HCT116 (cell line): ENCODE measurements around the gene GPD1L. TPM values are rescaled to one million over a fixed set of nuclear protein-coding genes. Genes with fewer than 3 reads are reported as not detected.

Source experiments
- ATAC-seq: fragments of 200-7000 bp; cut with Tn5 transposase; 2 replicates; pipeline ENCODE4 v1.9.1; 2020; ENCODE audit warnings: mild to moderate bottlenecking, moderate library complexity
- BruUV-seq: library from RNA; stranded (reverse); fragments of 400-500 nt; replicated peaks from 2 replicates; lab custom pipeline; 2021; lab: Mats Ljungman, UMichigan
- CTCF ChIA-PET: fragments of 300-600 bp; sonication (Branson Sonifier 250); formaldehyde crosslinking; loops from one replicate; lab custom pipeline; 2021; ENCODE audit warnings: antibody characterized with exemption; lab: Charles Lee
- POLR2A ChIA-PET: fragments of 300-600, 350-600 bp; sonication (Branson Sonifier 250); formaldehyde crosslinking; loops from one replicate; lab custom pipeline; 2021; ENCODE audit warnings: antibody characterized with exemption; lab: Charles Lee
- RAD21 ChIA-PET, 2 experiments: fragments of 300-600 bp; sonication (Branson Sonifier 250); formaldehyde crosslinking; loops; one replicate each; lab custom pipeline; 2023; ENCODE audit warnings: low total read pairs in 2 of 2; ENCODE audit not compliant: uncharacterized antibody in 2 of 2, unreplicated experiment in 2 of 2, low non-redundant PET in 1 of 2; lab: Charles Lee
- DNase-seq: peaks from one replicate; pipeline ENCODE4 v3.0.0-alpha.2; 2010; ENCODE audit warnings: low read depth, low spot score
- H2AFZ ChIP-seq: fragments of 200-600 bp; shearing (Covaris generic), sonication (generic); 2 replicates; pipeline ENCODE4 v1.6.1; 2017; ENCODE audit warnings: low read depth, mixed run types, mixed read lengths, antibody characterized with exemption, low read length; ENCODE audit not compliant: poor library complexity, severe bottlenecking
- H3K27ac ChIP-seq: 2 replicates; pipeline ENCODE4 v1.5.1; 2012; ENCODE audit warnings: low read depth, low read length
- H3K27me3 ChIP-seq: fragments of 200-600 bp; sonication (generic); 2 replicates; pipeline ENCODE4 v1.6.1; 2016; ENCODE audit warnings: mixed run types, low read length, mixed read lengths; ENCODE audit not compliant: insufficient read depth
- H3K36me3 ChIP-seq, 2 experiments: fragments of 200-500 bp in 1 of 2; fragments of 200-600 bp in 1 of 2; sonication (Bioruptor generic) in 1 of 2; sonication (generic) in 1 of 2; 2 replicates each; pipeline versions ENCODE4 v1.5.1 to v1.6.1; 2014 to 2016; ENCODE audit warnings: low read length in 2 of 2, inconsistent platforms in 1 of 2, mixed read lengths in 1 of 2, mixed run types in 1 of 2; ENCODE audit not compliant: insufficient read depth in 2 of 2, control insufficient read depth in 1 of 2
- H3K4me1 ChIP-seq, 2 experiments: fragments of 200-600 bp in 1 of 2; sonication (generic) in 1 of 2; 2 replicates each; pipeline versions ENCODE4 v1.5.1 to v1.6.1; 2012 to 2017; ENCODE audit warnings: low read length in 2 of 2, inconsistent platforms in 1 of 2, mild to moderate bottlenecking in 1 of 2, mixed read lengths in 1 of 2, mixed run types in 1 of 2, moderate library complexity in 1 of 2; ENCODE audit not compliant: insufficient read depth in 2 of 2, control insufficient read depth in 1 of 2
- H3K4me2 ChIP-seq: fragments of 200-600 bp; sonication (generic); 2 replicates; pipeline ENCODE4 v1.6.1; 2017; ENCODE audit warnings: mixed run types, low read length, mixed read lengths
- H3K4me3 ChIP-seq, 2 experiments: fragments of 200-600 bp in 1 of 2; sonication (generic) in 1 of 2; replicated peaks in 1 of 2; 2 replicates each; pipeline ENCODE4 v1.5.1; 2011 to 2016; ENCODE audit warnings: low read length in 2 of 2, control low read depth in 1 of 2, low read depth in 1 of 2, mild to moderate bottlenecking in 1 of 2, mixed read lengths in 1 of 2, mixed run types in 1 of 2
- H3K79me2 ChIP-seq: fragments of 200-600 bp; sonication (generic); 2 replicates; pipeline ENCODE4 v1.6.1; 2017; ENCODE audit warnings: mild to moderate bottlenecking, mixed run types, low read length, moderate library complexity, mixed read lengths; ENCODE audit not compliant: insufficient read depth
- H3K9ac ChIP-seq: fragments of 200-600 bp; sonication (generic); 2 replicates; pipeline ENCODE4 v1.6.1; 2016; ENCODE audit warnings: low read length, mixed read lengths
- H3K9me2 ChIP-seq: fragments of 200-600 bp; sonication (generic), shearing (Covaris generic); 2 replicates; pipeline ENCODE4 v1.6.1; 2017; ENCODE audit warnings: mixed run types, mild to moderate bottlenecking, moderate library complexity; ENCODE audit not compliant: insufficient read depth
- H3K9me3 ChIP-seq, 2 experiments: fragments of 200-500 bp in 1 of 2; fragments of 200-600 bp in 1 of 2; sonication (Bioruptor generic) in 1 of 2; sonication (generic) in 1 of 2; 2 replicates each; pipeline ENCODE4 v1.6.1; 2014 to 2017; ENCODE audit warnings: low read length in 2 of 2, mixed read lengths in 2 of 2, inconsistent platforms in 1 of 2, low read depth in 1 of 2, mild to moderate bottlenecking in 1 of 2, mixed run types in 1 of 2, moderate library complexity in 1 of 2; ENCODE audit not compliant: control insufficient read depth in 1 of 2, insufficient read depth in 1 of 2
- H4K20me1 ChIP-seq: fragments of 200-600 bp; sonication (generic), shearing (Covaris generic); 2 replicates; pipeline ENCODE4 v1.6.1; 2017; ENCODE audit warnings: mixed run types, mild to moderate bottlenecking, moderate library complexity; ENCODE audit not compliant: insufficient read depth
- CBX3 ChIP-seq: IDR thresholded peaks from 2 replicates; pipeline ENCODE4 v1.6.1; 2012; ENCODE audit warnings: low read depth
- CEBPB ChIP-seq: IDR thresholded peaks from 2 replicates; pipeline ENCODE4 v1.6.1; 2012; ENCODE audit warnings: low read depth
- CTCF ChIP-seq, 3 experiments: fragments of 200-600 bp in 1 of 3; sonication (generic) in 1 of 3; IDR thresholded peaks in 2 of 3; conservative IDR thresholded peaks in 1 of 3; 2 replicates each; pipeline ENCODE4 v1.5.1; 2012 to 2017; ENCODE audit warnings: low read depth in 2 of 3, low read length in 2 of 3, antibody characterized with exemption in 1 of 3, borderline replicate concordance in 1 of 3, control low read depth in 1 of 3, mild to moderate bottlenecking in 1 of 3, mixed read lengths in 1 of 3, mixed run types in 1 of 3, moderate library complexity in 1 of 3; ENCODE audit not compliant: insufficient read depth in 1 of 3
- EZH2 ChIP-seq: fragments of 200-600 bp; sonication (generic); IDR thresholded peaks from 2 replicates; pipeline ENCODE4 v1.6.1; 2017; ENCODE audit warnings: antibody characterized with exemption, mixed run types
- EZH2phosphoT487 ChIP-seq: fragments of 200-600 bp; IDR thresholded peaks from 2 replicates; pipeline ENCODE4 v1.6.1; 2018; ENCODE audit warnings: antibody characterized with exemption, borderline replicate concordance
- FOSL1 ChIP-seq: IDR thresholded peaks from 2 replicates; pipeline ENCODE4 v1.6.1; 2012; ENCODE audit warnings: low read depth
- JUND ChIP-seq: IDR thresholded peaks from 2 replicates; pipeline ENCODE4 v1.6.1; 2012
- POLR2A ChIP-seq: IDR thresholded peaks from 2 replicates; pipeline ENCODE4 v1.7.0; 2011; ENCODE audit warnings: borderline replicate concordance; ENCODE audit not compliant: insufficient read depth, insufficient read length; ENCODE audit errors: extremely low read depth
- POLR2AphosphoS5 ChIP-seq: IDR thresholded peaks from 2 replicates; pipeline ENCODE4 v1.6.1; 2011; ENCODE audit warnings: mild to moderate bottlenecking, low read depth, low read length, moderate library complexity
- RAD21 ChIP-seq: IDR thresholded peaks from 2 replicates; pipeline ENCODE4 v1.6.1; 2012; ENCODE audit warnings: low read depth, mild to moderate bottlenecking
- REST ChIP-seq: IDR thresholded peaks from 2 replicates; pipeline ENCODE4 v1.6.1; 2012; ENCODE audit warnings: low read depth
- SRF ChIP-seq: IDR thresholded peaks from 2 replicates; pipeline ENCODE4 v1.6.1; 2012; ENCODE audit warnings: low read depth
- TCF7L2 ChIP-seq: IDR thresholded peaks from 2 replicates; pipeline ENCODE4 v1.7.0; 2011; ENCODE audit warnings: borderline replicate concordance, inconsistent platforms; ENCODE audit not compliant: insufficient read depth, insufficient read length; ENCODE audit errors: extremely low read depth
- YY1 ChIP-seq: IDR thresholded peaks from 2 replicates; pipeline ENCODE4 v1.6.1; 2011; ENCODE audit warnings: low read length, low read depth, moderate library complexity, mild to moderate bottlenecking; ENCODE audit not compliant: insufficient replicate concordance; ENCODE audit errors: extremely low read depth
- intact Hi-C: fragments of 100-400 bp; cut with micrococcal nuclease; formaldehyde crosslinking; loops from 2 replicates; pipeline ENCODE4 v1.10.0; 2022
- total RNA-seq: library from RNA; stranded (reverse); gene quantifications from one replicate; pipeline ENCODE4 v1.2.1, GENCODE V29; 2021; ENCODE audit not compliant: unreplicated experiment
- TF ChIP-seq, protein P1 (sequence below): IDR thresholded peaks from 2 replicates; pipeline ENCODE4 v1.6.1; 2012
- TF ChIP-seq, protein P2 (sequence below): IDR thresholded peaks from 2 replicates; pipeline ENCODE4 v1.6.1; 2012
- TF ChIP-seq, protein P3 (sequence below): IDR thresholded peaks from 2 replicates; pipeline ENCODE4 v1.6.1; 2011; ENCODE audit warnings: mild to moderate bottlenecking, low read length, moderate library complexity; ENCODE audit not compliant: insufficient replicate concordance; ENCODE audit errors: extremely low read depth

Gene GPD1L
- total RNA-seq, 1 experiment from 2014 or later: 21.9 TPM

DNA sequence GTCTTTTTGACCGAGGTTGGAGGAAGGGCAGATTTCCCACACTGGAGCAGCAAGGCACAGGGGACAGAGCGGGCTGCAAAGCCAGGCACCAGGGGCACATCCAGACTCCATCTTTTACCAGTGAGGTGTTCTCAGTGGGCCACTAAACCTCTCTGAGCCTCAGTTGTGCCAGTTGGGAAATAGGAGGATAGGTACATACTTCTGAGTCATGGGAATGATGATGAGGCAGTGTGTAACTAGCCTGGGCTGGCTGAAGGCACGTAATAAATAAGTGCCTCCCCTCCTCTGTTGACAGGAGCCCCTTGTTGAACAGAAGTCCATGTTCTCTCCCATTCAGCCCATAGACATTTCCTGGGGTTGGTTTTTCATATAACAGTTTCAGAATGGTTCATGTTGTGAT is 48.7 kb downstream of the GPD1L start:
- Histone ChIP-seq H3K4me1 (no peaks in the 10 kb centered on the region), H3K9me3 (no peaks in the 10 kb centered on the region), H3K9ac (no peak overlapping the region), H3K79me2 (no peaks in the 10 kb centered on the region), H3K9me2 (no peaks in the 10 kb centered on the region), H3K4me3 (no peak overlapping the region), H4K20me1 (no peaks in the 10 kb centered on the region), H2AFZ (no peak overlapping the region), H3K36me3 (no peaks in the 10 kb centered on the region), H3K27me3 (no peaks in the 10 kb centered on the region), H3K4me2 (no peak overlapping the region), H3K27ac (no peak overlapping the region)
- RAD21 ChIA-PET: no interaction called here
- DNase-seq (no peak), ATAC-seq (no peak)
- TF ChIP-seq CEBPB (no peak), JUND (no peak), YY1 (no peak), EZH2phosphoT487 (no peak), FOSL1 (no peak), EZH2 (no peak), REST (no peak), POLR2A (no peak), TCF7L2 (no peak), POLR2AphosphoS5 (no peak), RAD21 (no peak), SRF (no peak), CBX3 (no peak), CTCF (IDR thresholded peaks at IDR 0.05 in 2 of 3, conservative IDR thresholded peaks at IDR 0.05 in 1 of 3; ENCODE audit: borderline replicate concordance in 1 of 3, insufficient read depth in 1 of 3, low read depth in 2 of 3, low read length in 2 of 3) (no peak)
- TF ChIP-seq, protein P1, sequence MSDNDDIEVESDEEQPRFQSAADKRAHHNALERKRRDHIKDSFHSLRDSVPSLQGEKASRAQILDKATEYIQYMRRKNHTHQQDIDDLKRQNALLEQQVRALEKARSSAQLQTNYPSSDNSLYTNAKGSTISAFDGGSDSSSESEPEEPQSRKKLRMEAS: no peak
- TF ChIP-seq, protein P2, sequence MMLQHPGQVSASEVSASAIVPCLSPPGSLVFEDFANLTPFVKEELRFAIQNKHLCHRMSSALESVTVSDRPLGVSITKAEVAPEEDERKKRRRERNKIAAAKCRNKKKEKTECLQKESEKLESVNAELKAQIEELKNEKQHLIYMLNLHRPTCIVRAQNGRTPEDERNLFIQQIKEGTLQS: no peak
- TF ChIP-seq, protein P3, sequence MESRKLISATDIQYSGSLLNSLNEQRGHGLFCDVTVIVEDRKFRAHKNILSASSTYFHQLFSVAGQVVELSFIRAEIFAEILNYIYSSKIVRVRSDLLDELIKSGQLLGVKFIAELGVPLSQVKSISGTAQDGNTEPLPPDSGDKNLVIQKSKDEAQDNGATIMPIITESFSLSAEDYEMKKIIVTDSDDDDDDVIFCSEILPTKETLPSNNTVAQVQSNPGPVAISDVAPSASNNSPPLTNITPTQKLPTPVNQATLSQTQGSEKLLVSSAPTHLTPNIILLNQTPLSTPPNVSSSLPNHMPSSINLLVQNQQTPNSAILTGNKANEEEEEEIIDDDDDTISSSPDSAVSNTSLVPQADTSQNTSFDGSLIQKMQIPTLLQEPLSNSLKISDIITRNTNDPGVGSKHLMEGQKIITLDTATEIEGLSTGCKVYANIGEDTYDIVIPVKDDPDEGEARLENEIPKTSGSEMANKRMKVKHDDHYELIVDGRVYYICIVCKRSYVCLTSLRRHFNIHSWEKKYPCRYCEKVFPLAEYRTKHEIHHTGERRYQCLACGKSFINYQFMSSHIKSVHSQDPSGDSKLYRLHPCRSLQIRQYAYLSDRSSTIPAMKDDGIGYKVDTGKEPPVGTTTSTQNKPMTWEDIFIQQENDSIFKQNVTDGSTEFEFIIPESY: no peak
- POLR2A ChIA-PET: no interaction called here
- BruUV-seq: no TSS peak
- intact Hi-C loops: no loop called here
- CTCF ChIA-PET: interaction anchor here (1.3 to 2.3 kb wide), 3 partner anchors 21 to 1385 kb away, joined by 4 to 14 read pairs (median 7); no protein-coding TSS in a partner anchor
